Hepatocyte (in vitro differentiated cells): ENCODE results near the gene ABTB1.

ENCODE experiments used
- EZH2phosphoT487 ChIP-seq: fragments of 200-600 bp; sonication (generic); IDR thresholded peaks from one replicate; pipeline ENCODE4 v1.6.1; 2018; ENCODE audit warnings: antibody characterized with exemption, mild to moderate bottlenecking, low read depth, moderate library complexity; ENCODE audit not compliant: unreplicated experiment, severe bottlenecking
- TF ChIP-seq, protein P1 (sequence below): fragments of 200-600 bp; sonication (generic); IDR thresholded peaks from 2 replicates; pipeline ENCODE4 v1.5.1; 2016; ENCODE audit warnings: antibody characterized with exemption, mild to moderate bottlenecking; ENCODE audit not compliant: poor library complexity

DNA sequence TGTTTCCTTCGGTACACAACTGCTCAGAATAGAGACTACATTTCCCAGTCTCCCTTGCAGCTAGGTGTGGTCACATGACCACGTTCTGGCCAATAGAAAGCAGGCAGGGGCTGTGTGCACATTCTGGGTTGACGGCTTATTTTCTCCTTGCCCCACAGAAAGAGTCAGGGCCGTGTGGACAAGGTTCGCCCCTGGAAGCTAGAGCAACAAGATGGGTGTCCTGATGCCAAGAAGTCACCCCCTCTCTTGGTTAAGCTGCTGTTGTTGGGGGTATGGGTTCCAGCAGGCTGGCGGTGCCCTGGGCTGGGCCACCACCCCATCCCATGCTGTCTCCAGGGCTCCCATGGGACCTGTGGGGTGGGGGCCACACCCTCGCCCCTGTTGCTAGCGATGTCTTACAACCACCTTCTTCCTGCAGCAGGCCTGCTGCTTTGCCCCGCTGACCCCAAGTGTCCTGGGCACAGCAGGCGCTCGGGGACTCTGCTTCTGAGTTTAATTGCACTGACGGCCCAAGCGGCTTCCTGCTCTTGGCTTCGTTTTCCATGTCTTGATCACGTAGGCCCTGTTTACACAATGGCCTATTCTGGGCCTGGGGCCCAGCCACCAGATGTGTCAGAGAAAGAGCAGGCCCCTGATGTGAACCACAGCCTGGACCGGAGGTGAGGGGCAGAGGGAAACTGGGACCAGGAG, 24.9 kb downstream of the ABTB1 start:
- TF ChIP-seq, protein P1, sequence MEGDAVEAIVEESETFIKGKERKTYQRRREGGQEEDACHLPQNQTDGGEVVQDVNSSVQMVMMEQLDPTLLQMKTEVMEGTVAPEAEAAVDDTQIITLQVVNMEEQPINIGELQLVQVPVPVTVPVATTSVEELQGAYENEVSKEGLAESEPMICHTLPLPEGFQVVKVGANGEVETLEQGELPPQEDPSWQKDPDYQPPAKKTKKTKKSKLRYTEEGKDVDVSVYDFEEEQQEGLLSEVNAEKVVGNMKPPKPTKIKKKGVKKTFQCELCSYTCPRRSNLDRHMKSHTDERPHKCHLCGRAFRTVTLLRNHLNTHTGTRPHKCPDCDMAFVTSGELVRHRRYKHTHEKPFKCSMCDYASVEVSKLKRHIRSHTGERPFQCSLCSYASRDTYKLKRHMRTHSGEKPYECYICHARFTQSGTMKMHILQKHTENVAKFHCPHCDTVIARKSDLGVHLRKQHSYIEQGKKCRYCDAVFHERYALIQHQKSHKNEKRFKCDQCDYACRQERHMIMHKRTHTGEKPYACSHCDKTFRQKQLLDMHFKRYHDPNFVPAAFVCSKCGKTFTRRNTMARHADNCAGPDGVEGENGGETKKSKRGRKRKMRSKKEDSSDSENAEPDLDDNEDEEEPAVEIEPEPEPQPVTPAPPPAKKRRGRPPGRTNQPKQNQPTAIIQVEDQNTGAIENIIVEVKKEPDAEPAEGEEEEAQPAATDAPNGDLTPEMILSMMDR: no peak
- no peak for TF ChIP-seq EZH2phosphoT487
